CD4-positive, alpha-beta T cell treated with Interferon alpha-2 for 1 hour (primary cell): ENCODE measurements around the gene MYO7B.

Experiments
- DNase-seq, 2 donors: peaks; one replicate each; pipeline ENCODE4 v3.0.0-alpha.2; 2020 to 2022

The MYO7B gene

GRCh38 chr2:127575941-127576432 is 40.5 kb downstream of the MYO7B start:
- no peak for DNase-seq

DNA sequence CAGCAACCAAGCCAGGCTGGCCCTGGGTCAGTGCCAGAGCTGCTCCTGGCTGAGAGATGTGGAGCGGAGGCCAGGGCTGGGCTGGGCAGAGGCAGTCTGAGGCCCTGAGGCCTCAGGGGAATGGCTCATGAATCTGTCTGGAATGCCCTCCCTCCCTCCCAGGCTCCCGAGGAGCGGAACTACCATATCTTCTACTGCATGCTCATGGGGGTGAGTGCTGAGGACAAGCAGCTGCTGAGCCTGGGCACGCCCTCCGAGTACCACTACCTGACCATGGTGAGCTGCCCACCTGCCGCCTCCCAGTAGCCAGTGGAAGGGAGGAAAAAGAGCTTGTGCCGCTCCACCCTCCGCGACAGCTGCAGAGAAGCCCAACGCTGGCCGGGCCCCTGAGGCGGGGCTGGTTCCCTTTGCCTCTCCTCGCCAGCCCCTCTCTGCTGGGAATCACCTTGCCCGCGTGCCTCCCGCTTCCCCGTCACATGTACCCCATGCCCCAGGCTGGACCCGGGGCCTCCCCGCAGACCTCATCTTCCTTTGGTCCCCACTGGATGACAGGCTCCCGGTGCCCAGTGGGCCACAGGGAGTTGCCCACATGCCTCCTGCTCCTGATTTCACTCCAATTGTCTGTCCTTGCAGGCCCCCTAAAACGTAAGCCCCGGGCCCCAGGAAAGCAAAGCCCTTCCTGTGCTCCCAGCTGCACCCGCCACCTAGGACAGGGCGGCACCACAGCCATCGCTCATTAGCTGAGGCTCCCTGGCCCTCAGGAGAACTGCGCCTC is 41.1 kb downstream of the MYO7B start:
- no peak for DNase-seq

- DNase-seq = no peak
Observed at GRCh38 chr2:127577208-127577475, 41.7 kb downstream of the MYO7B start.

GRCh38 chr2:127577503-127577902 is 42.0 kb downstream of the MYO7B start:
- DNase-seq = no peak

- peak in 1 of 2 donors; percentile 12 for DNase-seq
Observed at GRCh38 chr2:127577973-127578372, 42.5 kb downstream of the MYO7B start.

DNA sequence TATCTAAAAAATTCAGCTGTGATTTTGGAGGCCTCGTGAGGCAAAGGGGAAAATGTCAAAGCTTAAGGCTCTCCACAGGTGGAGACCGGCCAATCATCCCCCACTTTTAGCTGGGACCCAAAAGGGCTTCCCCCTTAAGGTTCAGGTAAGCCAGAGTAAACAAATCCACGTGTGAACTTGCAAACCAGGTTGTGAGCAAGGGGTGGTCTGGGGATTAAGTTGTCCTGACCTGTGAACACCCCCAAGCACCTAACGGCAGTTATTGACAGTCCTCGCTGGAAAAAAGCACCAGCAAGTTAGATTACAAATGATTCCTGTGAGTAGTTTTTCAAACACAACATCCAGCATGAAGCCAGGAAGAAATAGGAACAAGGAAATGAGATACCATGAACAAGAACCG is 42.9 kb downstream of the MYO7B start:
- no peak for DNase-seq

DNA sequence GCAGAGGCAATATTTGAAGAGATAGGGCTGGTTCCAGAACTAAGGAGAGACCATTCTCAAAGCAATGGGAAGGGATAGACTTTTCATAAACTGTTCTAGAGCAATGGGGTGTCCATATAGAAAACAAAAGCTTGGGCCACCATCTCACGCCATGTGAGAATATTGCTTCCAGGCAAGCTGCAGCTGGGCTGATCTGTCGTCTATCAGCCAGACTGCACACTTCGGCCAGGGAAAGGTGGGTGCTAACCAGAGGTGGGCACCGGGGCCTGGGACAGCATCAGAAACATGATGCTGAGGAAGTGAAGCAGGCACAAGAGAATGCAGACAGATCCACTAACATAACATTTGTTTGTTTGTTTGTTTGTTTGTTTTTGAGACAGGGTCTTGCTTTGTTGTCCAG is 43.7 kb downstream of the MYO7B start:
- no peak for DNase-seq

DNA sequence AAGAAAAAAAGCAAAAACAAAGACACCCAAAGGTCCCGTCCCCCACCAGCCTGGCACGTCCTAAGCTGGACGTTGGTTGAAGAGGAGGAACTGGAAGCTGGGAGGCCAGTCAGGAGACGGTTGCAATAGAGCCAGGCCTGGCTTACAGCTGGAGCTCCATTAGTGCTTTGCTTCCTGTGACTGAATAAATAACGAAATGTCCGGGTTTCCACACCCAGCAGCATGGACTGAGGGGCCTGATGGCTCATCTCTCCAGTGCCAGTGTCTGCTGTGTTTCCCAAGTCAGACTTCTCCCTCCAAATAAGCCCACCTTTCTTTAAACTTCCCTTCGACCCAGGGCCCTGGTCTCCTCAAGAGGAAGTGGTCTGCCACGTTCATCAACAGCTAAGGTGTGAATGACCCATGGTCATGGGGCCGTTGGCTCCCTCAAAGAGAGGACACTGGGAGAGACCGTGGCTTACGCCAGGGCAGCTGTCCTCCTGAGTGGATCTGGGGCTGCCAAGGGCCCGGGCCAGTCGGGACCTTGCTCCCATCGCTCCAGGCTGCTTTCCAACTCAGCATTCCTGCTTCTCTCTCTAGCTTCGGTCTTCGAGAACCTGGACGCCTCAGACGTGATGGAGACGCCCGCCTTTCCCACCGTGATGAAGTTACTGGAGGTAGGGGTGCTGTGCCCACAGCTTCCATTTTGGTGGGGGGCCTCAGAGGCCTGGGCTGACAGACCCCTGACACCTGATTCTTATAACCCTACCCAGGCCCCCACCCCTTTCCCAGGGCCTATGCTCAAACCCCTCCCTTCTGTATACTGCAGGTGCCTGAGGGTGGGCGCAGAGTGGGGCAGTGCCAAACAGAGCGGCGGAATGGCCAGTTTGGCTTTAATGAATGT is 44.9 kb downstream of the MYO7B start:
- no peak for DNase-seq

GRCh38 chr2:127581050-127581345 is 45.5 kb downstream of the MYO7B start:
- DNase-seq = no peak

- DNase-seq = no peak
Observed at GRCh38 chr2:127581516-127582490, 46.3 kb downstream of the MYO7B start.

DNA sequence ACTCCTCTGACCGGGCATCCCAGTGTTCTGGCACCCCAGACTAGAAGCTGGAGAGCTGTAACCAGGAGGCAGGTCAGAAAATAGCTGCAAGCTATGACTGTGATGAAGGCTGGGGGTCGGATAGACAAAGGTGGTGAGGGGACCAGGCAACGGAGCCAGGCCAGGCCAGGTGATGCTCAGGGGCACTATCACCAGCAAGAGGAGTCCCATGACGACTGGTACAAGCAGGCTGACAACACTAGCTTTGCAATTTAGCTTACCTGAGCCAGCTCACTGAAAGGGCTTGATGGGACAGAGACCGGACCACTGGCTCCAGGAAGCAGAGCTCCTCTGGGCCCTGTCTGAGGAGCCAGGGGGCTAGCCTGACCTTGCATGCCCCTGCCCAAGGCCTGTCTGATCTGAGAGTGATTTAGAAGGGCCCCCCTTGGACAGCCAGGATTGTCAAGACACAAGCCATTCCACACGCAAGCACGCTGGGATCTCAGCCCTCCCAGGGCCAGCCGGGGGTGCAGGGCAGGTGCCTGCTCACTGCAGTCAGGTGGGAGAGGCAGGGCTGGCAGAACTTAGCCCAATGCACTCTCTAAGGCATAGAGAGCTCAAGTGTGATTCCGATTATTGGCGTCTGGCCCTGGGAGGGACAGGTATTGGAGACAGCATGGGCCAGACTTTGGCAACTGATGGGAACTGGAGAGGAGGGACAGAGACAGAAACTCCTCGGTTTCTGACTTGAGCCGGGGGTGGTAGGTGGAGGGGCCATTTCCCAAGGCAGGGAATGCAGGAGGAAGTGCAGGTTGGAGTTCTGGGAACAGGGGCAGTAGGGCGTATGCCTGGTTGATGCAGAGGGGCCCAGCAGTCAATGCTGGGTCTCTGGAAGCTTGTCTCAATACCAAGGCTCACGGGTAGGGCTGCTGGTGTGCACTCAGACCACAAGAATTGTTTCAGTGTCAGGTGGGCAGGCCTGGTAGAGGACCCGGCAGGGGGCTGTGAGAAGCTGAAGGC is 47.7 kb downstream of the MYO7B start:
- DNase-seq = no peak

- no peak for DNase-seq
Observed at GRCh38 chr2:127584047-127584446, 48.6 kb downstream of the MYO7B start.

DNA sequence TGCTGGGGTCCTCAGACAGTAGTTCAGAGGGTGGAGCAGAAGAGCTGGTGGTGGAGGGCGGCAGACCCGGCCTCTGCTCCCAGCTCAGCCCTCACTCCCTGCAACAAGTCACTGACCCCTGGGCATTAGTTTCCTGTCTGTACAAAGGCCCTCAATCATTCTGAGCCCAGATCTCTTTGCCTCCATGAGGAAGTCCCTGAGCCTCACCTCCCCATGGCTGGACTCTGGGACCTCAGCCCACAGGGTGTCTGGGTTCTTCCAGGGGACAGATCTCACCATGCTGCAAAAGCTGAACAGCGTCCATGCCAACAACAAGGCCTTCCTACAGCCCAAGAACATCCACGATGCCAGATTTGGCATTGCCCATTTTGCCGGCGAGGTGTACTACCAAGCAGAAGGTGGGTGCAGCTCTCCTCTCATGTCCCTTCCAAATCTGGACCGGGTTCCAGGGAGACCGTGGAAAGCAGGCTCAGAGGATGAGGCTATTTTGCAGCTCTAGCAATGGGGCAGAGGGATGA is 49.1 kb downstream of the MYO7B start:
- DNase-seq = no peak

- DNase-seq = no peak
Observed at GRCh38 chr2:127585270-127585807, 49.9 kb downstream of the MYO7B start.

DNA sequence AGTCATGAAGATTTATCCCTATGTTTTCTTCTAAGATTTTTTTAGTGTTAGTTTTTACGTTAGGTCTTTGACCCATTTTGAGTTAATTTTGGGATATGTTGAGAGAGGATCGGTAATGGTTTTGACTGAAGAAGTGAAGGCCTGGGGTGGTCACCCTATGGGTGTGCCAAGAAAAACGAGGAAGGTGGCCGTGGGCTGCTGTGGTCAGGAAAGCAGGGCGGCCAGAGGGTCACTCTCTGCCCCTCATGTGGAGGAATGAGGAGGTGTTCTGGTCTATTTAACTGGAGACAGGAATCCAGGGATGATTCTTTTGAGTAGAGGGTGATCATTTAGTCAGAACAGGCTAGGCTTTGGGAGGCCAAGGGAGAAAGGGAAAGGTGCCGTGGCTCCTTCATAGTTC is 50.7 kb downstream of the MYO7B start:
- DNase-seq = no peak

- no peak for DNase-seq
Observed at GRCh38 chr2:127586746-127587295, 51.3 kb downstream of the MYO7B start.

DNA sequence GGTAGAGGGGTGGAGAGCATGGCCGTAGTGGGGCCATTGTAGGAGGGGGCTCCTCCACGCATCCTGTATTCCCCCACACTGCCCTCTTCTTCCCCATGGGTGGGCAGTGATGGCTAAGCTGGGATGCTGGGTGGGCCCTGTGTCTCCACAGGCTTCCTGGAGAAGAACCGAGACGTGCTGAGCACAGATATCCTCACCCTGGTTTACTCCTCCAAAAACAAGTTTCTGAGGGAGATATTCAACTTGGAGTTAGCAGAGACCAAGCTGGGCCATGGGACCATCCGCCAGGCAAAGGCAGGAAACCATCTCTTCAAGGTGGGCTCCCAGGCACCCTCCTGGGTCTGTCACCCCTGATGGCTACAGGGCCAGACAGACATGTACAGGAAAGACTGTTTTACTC is 52.8 kb downstream of the MYO7B start:
- DNase-seq = no peak

DNA sequence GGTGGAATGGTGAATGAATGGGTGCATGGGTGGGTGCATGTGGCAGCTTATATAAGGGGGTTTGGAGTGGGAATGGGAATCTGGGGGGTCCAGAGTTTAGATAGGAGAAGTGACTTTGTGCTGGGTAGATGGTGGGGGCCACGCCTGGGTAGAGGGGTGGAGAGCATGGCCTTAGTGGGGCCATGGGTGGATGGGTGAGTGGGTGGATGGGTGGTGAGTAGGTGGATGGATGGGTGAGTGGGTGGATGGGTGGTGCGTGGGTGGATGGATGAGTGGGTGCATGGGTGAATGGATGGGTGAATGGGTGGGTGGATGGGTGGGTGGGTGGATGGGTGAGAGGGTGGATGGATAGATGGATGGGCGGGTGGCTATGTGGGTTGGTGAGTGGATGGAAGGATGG is 53.9 kb downstream of the MYO7B start:
- no peak for DNase-seq

DNA sequence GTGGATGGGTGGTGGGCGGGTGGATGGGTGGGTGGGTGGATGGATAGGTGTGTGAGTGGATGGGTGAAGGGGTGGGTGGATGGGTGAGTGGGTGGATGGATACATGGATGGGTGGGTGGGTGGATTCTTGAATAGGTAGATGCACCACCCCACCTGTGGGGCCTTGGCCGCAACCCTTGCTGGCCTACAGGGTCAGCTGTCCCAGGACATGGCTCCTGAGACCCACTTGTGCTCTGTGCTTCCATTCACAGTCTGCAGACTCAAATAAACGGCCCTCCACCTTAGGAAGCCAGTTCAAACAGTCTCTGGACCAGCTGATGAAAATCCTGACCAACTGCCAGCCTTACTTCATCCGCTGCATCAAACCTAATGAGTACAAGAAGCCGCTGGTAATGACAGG is 54.4 kb downstream of the MYO7B start:
- DNase-seq = no peak

DNA sequence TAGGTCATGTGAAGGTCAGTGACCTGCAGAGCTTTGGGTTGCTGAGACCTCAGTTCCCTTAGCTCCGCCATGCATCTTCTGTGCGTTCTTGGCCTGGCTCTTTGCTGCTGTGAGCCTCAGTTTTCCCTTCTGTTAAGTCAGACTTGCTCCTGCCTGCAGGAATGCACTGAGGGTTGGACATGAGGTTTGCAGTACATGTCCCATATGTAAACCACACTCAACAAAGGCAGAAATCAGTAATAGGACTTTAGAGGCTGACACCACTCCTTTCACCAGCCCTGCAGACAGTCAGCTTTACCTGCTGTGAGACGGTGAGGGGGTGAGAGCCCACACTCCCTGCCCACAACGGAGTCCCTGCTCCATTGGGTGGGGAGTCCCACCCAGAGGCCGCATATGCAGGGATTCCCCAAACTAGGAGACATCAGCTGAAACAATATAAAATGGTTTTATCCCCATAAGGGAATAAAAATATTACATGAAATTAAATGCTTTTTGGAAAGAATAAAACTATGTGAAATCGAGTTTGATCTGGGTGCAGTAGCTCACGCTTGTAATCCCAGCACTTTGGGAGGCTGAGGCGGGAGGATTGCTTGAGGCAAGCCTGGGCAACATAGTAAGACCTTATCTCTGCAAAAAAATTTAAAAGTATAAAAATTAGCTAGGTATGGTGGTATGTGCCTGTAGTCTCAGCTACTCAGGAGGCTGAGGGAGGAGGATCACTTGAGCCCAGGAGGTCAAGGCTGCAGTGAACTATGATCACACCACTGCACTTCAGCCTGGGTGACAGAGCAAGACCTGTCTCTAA is 55.1 kb downstream of the MYO7B start:
- DNase-seq = no peak
